ENCODE measurements around the gene ZDHHC5.
"Not testable (repeated sequence)": the region's sequence is repeated elsewhere in the genome, so short reads cannot be mapped to it uniquely, and the experiment has no call there.

Gene ZDHHC5

DNA sequence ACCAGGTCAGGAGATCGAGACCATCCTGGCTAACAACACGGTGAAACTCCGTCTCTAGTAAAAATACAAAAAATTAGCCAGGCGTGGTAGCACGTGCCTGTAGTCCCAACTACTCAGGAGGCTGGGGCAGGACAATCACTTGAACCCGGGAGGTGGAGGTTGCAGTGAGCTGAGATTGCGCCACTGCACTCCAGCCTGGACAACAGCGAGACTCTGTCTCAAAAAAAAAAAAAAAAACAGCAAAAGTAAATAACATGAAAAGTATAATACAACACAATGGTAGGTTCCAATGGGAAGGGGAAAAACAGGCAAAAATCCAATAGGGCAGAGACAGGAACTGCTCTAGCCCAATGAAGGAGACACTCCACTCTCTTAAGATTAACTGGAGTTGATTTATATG, 37.5 kb downstream of the ZDHHC5 start:
- not testable (repeated sequence) for H3K27ac Mint-ChIP-seq, DNase-seq, H3K4me3 Mint-ChIP-seq, H3K9me3 Mint-ChIP-seq, H3K27me3 Mint-ChIP-seq
- CTCF ChIA-PET, result interaction anchor here (1.1 kb wide), 1 partner anchor 43 kb away, joined by 3 read pairs; no protein-coding TSS in a partner anchor
- peaks cover 45% of the 10 kb centered on the region for H3K36me3 Mint-ChIP-seq
- H3K4me1 Mint-ChIP-seq, result peaks cover 15% of the 10 kb centered on the region

GRCh38 chr11:57709802-57710367, 42.0 kb downstream of the ZDHHC5 start:
- no peak for DNase-seq
- Mint-ChIP-seq H3K27ac (peak overlapping the region; percentile 12), H3K36me3 (peaks cover 18% of the 10 kb centered on the region), H3K4me3 (no peak overlapping the region), H3K27me3 (no peaks in the 10 kb centered on the region), H3K9me3 (no peaks in the 10 kb centered on the region), H3K4me1 (peaks cover 44% of the 10 kb centered on the region)
- CTCF ChIA-PET, result interaction anchor here (0.7 to 3.2 kb wide), 4 partner anchors 32 to 95 kb away, joined by 3 to 19 read pairs (median 4); partner anchors contain the start of gene SELENOH

DNA sequence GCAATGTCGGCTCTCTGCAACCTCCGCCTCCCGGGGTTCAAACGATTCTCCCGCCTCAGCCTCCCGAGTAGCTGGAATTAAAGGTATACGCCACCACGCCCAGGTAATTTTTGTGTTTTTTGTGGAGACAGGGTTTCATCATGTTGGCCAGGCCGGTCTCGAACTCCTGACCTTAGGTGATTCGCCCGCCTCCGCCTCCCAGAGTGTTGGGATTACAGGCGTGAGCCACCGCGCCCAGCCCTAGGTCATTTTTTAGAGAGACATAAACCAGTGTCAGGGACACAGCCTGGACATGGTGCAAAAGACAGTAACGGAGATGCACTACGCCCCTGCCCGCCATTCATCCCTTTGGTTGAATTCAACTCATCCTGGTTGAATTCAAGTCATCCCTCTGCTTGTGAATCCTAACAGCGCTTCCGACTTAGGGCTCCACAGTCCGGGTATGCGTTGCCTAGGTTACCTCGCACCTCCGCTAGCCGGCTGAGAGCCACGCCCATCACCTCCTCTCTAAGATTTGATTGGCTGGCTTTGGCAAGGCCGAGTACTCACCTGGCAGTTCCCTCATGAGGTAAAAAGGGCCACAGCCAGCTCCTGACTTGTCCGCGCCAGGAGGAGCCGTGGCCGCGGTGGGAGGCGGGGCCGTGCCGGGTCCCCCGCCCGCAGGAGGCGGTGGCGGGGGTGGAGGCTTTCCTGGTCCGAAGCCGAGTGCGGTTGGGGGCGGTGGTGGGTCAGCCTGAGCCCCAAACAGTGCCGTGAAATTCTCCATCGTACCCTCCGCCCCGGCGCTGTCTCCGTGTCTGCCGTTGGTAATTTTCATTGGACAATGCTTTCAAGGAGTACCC, 43.7 kb downstream of the ZDHHC5 start, which contains the start of gene MED19:
TSS of gene MED19 (minus strand) at position 802 of the 842 bp plus-strand sequence. CDS start at position 766, 36 bp downstream.
- DNase-seq, result peak; percentile 88
- Mint-ChIP-seq H3K9me3 (no peaks in the 10 kb centered on the region), H3K4me3 (peak within 1 kb of the TSS; percentile 95), H3K27ac (peak within 1 kb of the TSS; percentile 95), H3K36me3 (peaks cover 14% of the 10 kb centered on the region), H3K4me1 (peaks cover 44% of the 10 kb centered on the region), H3K27me3 (no peaks in the 10 kb centered on the region)
- CTCF ChIA-PET, result no interaction called here

GRCh38 chr11:57712256-57713150, 44.6 kb downstream of the ZDHHC5 start, which contains the start of gene TMX2:
Gene TMX2 (plus strand): TSS chr11:57712593. CDS start chr11:57712619, 26 bp downstream.
- CTCF ChIA-PET, result interaction anchor here (2.7 kb wide), 1 partner anchor 88 kb away, joined by 15 read pairs; no protein-coding TSS in a partner anchor
- peak within 1 kb of the TSS; percentile 95 for H3K4me3 Mint-ChIP-seq
- no peaks in the 10 kb centered on the region for H3K27me3 Mint-ChIP-seq
- peak within 1 kb of the TSS; percentile 95 for H3K27ac Mint-ChIP-seq
- peaks cover 14% of the 10 kb centered on the region for H3K36me3 Mint-ChIP-seq
- peaks cover 44% of the 10 kb centered on the region for H3K4me1 Mint-ChIP-seq
- DNase-seq, result peak; percentile 95
- no peaks in the 10 kb centered on the region for H3K9me3 Mint-ChIP-seq

GRCh38 chr11:57713835-57714234, 45.9 kb downstream of the ZDHHC5 start:
- peak overlapping the region; percentile 95 for H3K4me3 Mint-ChIP-seq
- DNase-seq, result no peak
- no peaks in the 10 kb centered on the region for H3K27me3 Mint-ChIP-seq
- peaks cover 15% of the 10 kb centered on the region for H3K36me3 Mint-ChIP-seq
- peak overlapping the region; percentile 1 for H3K27ac Mint-ChIP-seq
- H3K9me3 Mint-ChIP-seq, result no peaks in the 10 kb centered on the region
- H3K4me1 Mint-ChIP-seq, result peaks cover 37% of the 10 kb centered on the region
- CTCF ChIA-PET, result interaction anchor here (0.6 to 2.7 kb wide), 2 partner anchors 87 to 915 kb away, joined by 3 to 15 read pairs; no protein-coding TSS in a partner anchor

DNA sequence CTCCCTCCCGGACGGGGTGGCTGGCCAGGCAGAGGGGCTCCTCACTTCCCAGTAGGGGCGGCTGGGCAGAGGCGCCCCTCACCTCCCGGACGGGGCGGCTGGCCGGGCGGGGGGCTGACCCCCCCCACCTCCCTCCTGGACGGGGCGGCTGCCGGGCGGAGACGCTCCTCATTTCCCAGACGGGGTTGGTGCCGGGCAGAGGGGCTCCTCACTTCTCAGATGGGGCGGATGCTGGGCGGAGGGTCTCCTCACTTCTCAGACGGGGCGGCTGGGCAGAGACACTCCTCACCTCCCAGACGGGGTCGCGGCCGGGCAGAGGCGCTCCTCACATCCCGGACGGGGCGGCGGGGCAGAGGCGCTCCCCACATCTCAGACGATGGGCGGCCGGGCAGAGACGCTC, 48.8 kb downstream of the ZDHHC5 start:
- H3K9me3 Mint-ChIP-seq, DNase-seq, CTCF ChIA-PET, H3K4me3 Mint-ChIP-seq, H3K27me3 Mint-ChIP-seq, H3K27ac Mint-ChIP-seq: not testable (repeated sequence)
- peaks cover 10% of the 10 kb centered on the region for H3K36me3 Mint-ChIP-seq
- peaks cover 18% of the 10 kb centered on the region for H3K4me1 Mint-ChIP-seq

DNA sequence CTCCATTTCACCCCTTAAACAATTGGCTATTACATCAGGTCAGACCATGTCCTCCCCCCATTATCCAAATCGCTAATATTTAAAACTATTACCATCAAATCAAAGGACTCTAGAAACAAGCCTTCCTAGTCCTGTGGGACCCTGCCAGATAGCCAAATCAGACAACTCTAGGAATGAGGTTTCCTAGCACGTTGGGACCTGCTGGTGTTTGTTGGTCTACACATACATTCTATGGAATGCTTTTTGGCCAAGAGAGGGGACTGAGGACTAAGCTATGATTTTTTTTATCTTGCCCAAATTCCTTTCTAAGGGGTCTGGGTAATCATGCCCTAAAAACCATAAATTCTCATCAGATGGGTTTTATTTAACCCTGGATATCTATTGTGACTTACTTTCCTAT, 59.3 kb downstream of the ZDHHC5 start:
- no peak for DNase-seq
- no peaks in the 10 kb centered on the region for H3K27me3 Mint-ChIP-seq
- H3K4me3 Mint-ChIP-seq, result no peak overlapping the region
- CTCF ChIA-PET, result no interaction called here
- no peak overlapping the region for H3K27ac Mint-ChIP-seq
- no peaks in the 10 kb centered on the region for H3K9me3 Mint-ChIP-seq
- H3K4me1 Mint-ChIP-seq, result peaks cover 3% of the 10 kb centered on the region
- peaks cover 5% of the 10 kb centered on the region for H3K36me3 Mint-ChIP-seq

DNA sequence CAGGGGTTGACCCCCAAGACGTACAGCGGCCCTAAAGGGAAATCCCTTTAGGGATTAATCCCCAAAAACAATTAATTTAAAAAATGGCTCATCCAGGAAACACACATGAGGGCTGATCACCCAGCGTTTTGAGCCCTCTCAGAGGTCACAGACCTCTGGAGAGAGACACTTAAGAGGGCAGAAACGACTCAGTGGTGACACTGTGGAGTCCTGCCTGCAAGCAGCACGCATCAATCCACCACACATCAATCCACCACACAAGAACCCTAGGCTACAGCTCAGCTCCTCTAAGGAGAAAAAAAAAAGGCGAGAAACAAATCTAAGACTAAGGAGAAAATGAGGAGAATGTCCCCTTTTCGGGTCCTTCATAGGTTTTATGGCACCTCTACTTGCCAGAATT, 60.9 kb downstream of the ZDHHC5 start:
- no peak overlapping the region for H3K4me3 Mint-ChIP-seq
- H3K36me3 Mint-ChIP-seq, result peaks cover 5% of the 10 kb centered on the region
- H3K9me3 Mint-ChIP-seq, result no peaks in the 10 kb centered on the region
- H3K4me1 Mint-ChIP-seq, result peaks cover 3% of the 10 kb centered on the region
- no peaks in the 10 kb centered on the region for H3K27me3 Mint-ChIP-seq
- no peak for DNase-seq
- peak overlapping the region; percentile 24 for H3K27ac Mint-ChIP-seq
- CTCF ChIA-PET, result interaction anchor here (2.1 kb wide), 1 partner anchor 72 kb away, joined by 6 read pairs; no protein-coding TSS in a partner anchor

DNA sequence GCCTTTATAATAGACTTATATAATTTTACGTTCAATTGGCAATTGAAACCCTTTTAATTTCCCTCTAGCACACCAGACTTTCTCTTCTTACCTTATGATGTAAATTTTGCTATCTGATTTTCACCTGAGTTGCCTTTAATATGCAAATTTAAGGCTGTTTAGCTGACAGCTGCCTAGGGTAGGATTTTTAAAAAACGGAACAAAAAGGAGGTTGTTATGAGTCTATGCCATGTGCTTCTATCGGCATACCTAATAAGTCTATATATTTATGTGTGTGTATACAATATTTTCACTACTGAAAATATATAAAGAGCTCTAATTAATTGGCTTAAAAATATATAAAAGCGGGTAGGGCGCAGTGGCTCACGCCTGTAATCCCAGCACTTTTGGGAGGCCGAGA, 61.6 kb downstream of the ZDHHC5 start:
- Mint-ChIP-seq H3K27me3 (no peaks in the 10 kb centered on the region), H3K4me3 (no peak overlapping the region), H3K36me3 (peaks cover 6% of the 10 kb centered on the region), H3K4me1 (peaks cover 6% of the 10 kb centered on the region), H3K27ac (no peak overlapping the region), H3K9me3 (no peaks in the 10 kb centered on the region)
- CTCF ChIA-PET, result interaction anchor here (2.1 kb wide), 1 partner anchor 71 kb away, joined by 6 read pairs; no protein-coding TSS in a partner anchor
- DNase-seq, result no peak

- Mint-ChIP-seq H3K4me1 (peaks cover 14% of the 10 kb centered on the region), H3K4me3 (no peak overlapping the region), H3K27ac (no peak overlapping the region), H3K36me3 (peaks cover 16% of the 10 kb centered on the region), H3K27me3 (no peaks in the 10 kb centered on the region), H3K9me3 (no peaks in the 10 kb centered on the region)
- CTCF ChIA-PET, result interaction anchor here (0.7 kb wide), 1 partner anchor 784 kb away, joined by 3 read pairs; no protein-coding TSS in a partner anchor
- no peak for DNase-seq
Observed at GRCh38 chr11:57732661-57733060, 64.7 kb downstream of the ZDHHC5 start.

GRCh38 chr11:57735619-57736298, 67.8 kb downstream of the ZDHHC5 start:
- Mint-ChIP-seq H3K9me3 (no peaks in the 10 kb centered on the region), H3K27me3 (no peaks in the 10 kb centered on the region), H3K4me1 (peaks cover 24% of the 10 kb centered on the region), H3K27ac (peak overlapping the region; percentile 22), H3K36me3 (peaks cover 30% of the 10 kb centered on the region), H3K4me3 (no peak overlapping the region)
- CTCF ChIA-PET, result interaction anchor here (0.6 to 2.3 kb wide), 2 partner anchors 38 to 65 kb away, joined by 3 to 8 read pairs; no protein-coding TSS in a partner anchor
- DNase-seq, result no peak

DNA sequence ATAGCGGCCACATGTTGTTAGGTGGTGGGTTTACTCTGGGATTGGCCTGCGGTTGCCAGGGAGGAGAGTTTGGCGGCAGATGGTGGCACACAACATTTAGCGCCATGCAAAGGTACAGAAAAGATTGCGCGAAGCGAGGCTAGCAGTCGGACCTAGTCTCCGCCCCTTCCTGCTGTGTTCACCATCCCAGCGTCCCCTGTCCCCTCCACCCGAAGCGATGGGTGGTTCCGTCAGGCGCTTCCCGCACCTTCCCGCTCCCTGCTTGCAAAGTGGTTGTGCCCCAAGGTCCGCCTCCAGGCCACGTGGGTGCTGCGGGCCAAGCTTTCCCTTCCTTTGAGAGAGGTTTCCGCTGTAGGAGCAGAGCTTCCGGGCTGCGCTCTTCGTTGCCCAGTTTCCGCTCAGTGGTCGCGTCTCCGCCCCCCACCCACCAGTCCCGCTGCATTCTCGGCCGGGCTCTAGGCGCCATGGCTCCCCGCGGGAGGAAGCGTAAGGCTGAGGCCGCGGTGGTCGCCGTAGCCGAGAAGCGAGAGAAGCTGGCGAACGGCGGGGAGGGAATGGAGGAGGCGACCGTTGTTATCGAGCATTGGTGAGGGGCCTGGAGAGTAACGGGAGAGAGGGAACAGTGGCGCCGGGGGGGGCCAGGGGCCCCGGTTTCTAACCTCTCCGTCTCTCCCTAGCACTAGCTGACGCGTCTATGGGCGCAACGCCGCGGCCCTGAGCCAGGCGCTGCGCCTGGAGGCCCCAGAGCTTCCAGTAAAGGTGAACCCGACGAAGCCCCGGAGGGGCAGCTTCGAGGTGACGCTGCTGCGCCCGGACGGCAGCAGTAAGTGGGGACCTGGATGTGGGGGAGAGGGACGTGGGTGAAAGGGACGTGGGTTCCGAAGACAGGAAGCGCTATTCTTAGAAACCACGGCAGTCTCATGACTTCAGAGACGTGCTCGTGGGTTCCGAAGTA, 73.5 kb downstream of the ZDHHC5 start, which contains the start of gene SELENOH:
TSS of gene SELENOH (plus strand) at position 360 of the 955 bp plus-strand sequence. CDS start at position 465, 105 bp downstream.
- CTCF ChIA-PET, result interaction anchor here (1.0 to 3.4 kb wide), 3 partner anchors 10 to 58 kb away, joined by 4 to 22 read pairs (median 5); partner anchors contain the start of gene BTBD18
- Mint-ChIP-seq H3K27me3 (no peaks in the 10 kb centered on the region), H3K36me3 (peaks cover 58% of the 10 kb centered on the region), H3K9me3 (no peaks in the 10 kb centered on the region), H3K4me1 (peaks cover 45% of the 10 kb centered on the region), H3K27ac (peak within 1 kb of the TSS; percentile 98), H3K4me3 (peak within 1 kb of the TSS; percentile 96)
- DNase-seq, result peak; percentile 98

Data from activated naive CD4-positive, alpha-beta T cell treated with anti-CD3 and anti-CD28 coated beads, Interleukin-2, amount 10 ng/mL, durations not matched to agents 7 days and 5 days (primary cell).